Immature natural killer cell (primary cell): ENCODE data around the gene BPNT1. TPM values are rescaled to one million over a fixed set of nuclear protein-coding genes. Genes with fewer than 3 reads are reported as not detected.
"Not testable (repeated sequence)": the region's sequence is repeated elsewhere in the genome, so short reads cannot be mapped to it uniquely, and the experiment has no call there.

Source experiments
- DNase-seq, 3 donors: peaks; one replicate each; pipeline ENCODE4 v3.0.0; 2022; ENCODE audit warnings: mixed read lengths in 1 of 3
- H3K27ac Mint-ChIP-seq, 6 donors: one replicate each; pipeline ENCODE4 v1.8.0; 2020; ENCODE audit warnings: mixed read lengths in 6 of 6, mild to moderate bottlenecking in 5 of 6, inconsistent platforms in 4 of 6, moderate library complexity in 3 of 6
- H3K27me3 Mint-ChIP-seq, 3 donors: one replicate each; pipeline ENCODE4 v1.8.0; 2020 to 2021; ENCODE audit warnings: low read depth in 3 of 3, mild to moderate bottlenecking in 3 of 3, mixed read lengths in 3 of 3, moderate library complexity in 3 of 3, inconsistent platforms in 1 of 3
- H3K36me3 Mint-ChIP-seq, 3 donors: one replicate each; pipeline ENCODE4 v1.8.0; 2020; ENCODE audit warnings: mixed read lengths in 3 of 3, inconsistent platforms in 2 of 3, mild to moderate bottlenecking in 2 of 3
- H3K4me1 Mint-ChIP-seq, 2 donors: one replicate each; pipeline ENCODE4 v1.8.0; 2020; ENCODE audit warnings: inconsistent platforms in 2 of 2, mild to moderate bottlenecking in 2 of 2, mixed read lengths in 2 of 2, moderate library complexity in 1 of 2
- H3K4me3 Mint-ChIP-seq, 5 donors: one replicate each; pipeline ENCODE4 v1.8.0; 2020; ENCODE audit warnings: mild to moderate bottlenecking in 5 of 5, mixed read lengths in 5 of 5, inconsistent platforms in 3 of 5, moderate library complexity in 3 of 5
- H3K9me3 Mint-ChIP-seq, 6 donors: one replicate each; pipeline ENCODE4 v1.8.0; 2020; ENCODE audit warnings: mild to moderate bottlenecking in 6 of 6, mixed read lengths in 6 of 6, inconsistent platforms in 4 of 6, moderate library complexity in 3 of 6
- polyA plus RNA-seq, 3 donors: library from polyadenylated mRNA; unstranded; fragments of 300-500 nt; fragmentation: Illumina TruSeq; gene quantifications; one replicate each; pipeline ENCODE4 v1.2.3, GENCODE V29; 2021

BPNT1 gene, protein sequence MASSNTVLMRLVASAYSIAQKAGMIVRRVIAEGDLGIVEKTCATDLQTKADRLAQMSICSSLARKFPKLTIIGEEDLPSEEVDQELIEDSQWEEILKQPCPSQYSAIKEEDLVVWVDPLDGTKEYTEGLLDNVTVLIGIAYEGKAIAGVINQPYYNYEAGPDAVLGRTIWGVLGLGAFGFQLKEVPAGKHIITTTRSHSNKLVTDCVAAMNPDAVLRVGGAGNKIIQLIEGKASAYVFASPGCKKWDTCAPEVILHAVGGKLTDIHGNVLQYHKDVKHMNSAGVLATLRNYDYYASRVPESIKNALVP
- 10 to 100 TPM; 13.9 to 19.0 (median 15.3) TPM for polyA plus RNA-seq

DNA sequence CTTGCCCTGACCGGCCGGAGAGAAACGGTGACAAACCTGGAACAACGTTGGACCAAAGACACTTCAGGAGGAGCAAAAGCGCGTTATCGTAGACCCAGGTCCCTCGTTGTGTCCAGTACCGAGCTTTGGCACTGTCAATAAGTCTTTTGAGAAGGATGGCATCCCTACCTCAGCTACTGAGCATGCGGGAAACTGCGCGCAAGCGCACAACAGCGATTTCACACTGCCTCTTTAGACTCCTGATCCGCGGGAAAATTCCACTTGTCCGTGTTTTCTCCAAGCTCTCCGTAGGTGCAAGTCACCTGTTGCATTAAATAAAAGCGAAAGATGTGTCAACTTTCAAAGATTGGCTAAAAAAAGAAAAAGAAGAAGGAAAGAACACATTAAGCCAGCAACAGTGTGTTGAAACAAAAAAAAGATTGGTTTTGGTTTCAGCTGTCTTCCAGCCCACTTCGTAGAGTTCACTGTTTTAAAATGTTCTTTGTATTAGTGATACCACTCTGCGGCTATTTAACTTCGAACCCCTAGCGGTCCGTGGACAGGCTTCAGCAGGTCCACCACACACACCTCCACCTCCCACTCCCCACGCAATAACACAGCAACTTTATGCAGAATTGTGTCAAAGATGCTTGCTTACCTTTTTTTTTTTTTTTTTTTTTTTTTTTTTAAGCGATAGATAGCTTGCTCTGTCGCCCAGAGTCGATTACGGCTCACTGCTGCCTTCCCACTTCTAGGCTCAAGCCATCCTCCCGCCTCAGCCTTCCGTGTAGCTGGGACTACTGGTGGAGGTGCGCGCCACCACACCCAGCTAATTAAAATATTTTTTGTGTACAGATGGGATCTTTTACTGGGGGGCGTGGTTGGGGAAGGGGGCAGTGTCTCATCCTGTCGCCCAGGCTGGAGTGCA lies at the start of gene BPNT1:
BPNT1 (minus strand) TSS at position 139 of the 907 bp plus-strand sequence. CDS start 9,942 bp downstream, outside the sequence.
- Mint-ChIP-seq H3K36me3 (no peaks in the 10 kb centered on the region), H3K27ac (peak within 1 kb of the TSS; percentile 78 to 96 (median 90)), H3K4me3 (peak within 1 kb of the TSS; percentile 90 to 98 (median 96)), H3K27me3 (peaks cover 6 to 11% (median 9%) of the 10 kb centered on the region in 3 donors), H3K9me3 (no peaks in the 10 kb centered on the region), H3K4me1 (peaks cover 26 to 31% of the 10 kb centered on the region in 2 donors)
- peak; percentile 97 for DNase-seq

GRCh38 chr1:220137019-220137786 lies 47.6 kb upstream of the BPNT1 start:
- DNase-seq, result peak; percentile 34 to 40 (median 40)
- Mint-ChIP-seq H3K9me3 (no peaks in the 10 kb centered on the region), H3K4me1 (peaks cover 14 to 24% of the 10 kb centered on the region in 2 donors), H3K27me3 (no peaks in the 10 kb centered on the region), H3K36me3 (peaks cover 37 to 49% (median 41%) of the 10 kb centered on the region in 3 donors), H3K4me3 (peak overlapping the region; percentile 41 to 64 (median 60)), H3K27ac (peak overlapping the region; percentile 65 to 93 (median 81))

DNA sequence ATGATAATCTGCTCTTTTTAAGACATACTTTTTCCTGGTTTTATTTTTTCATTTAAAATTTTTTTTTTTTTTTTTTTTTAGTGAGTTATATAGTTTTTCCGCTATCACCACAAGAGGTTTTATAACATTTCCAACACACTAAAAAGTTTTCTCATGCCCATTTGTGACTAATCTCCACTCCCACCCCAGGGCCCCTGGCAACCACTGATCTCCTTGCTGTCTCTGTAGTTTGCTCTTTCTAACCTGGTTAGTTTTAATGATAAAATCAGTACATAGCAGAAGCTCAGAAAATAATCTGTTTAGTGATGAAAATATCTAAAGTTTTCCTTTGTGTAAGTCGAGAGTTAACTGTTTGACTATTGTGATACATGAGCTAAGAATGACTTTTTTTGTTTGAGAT lies 46.2 kb upstream of the BPNT1 start:
- H3K4me3 Mint-ChIP-seq, result peak overlapping the region in 1 of 5 donors; percentile 20
- no peak for DNase-seq
- H3K4me1 Mint-ChIP-seq, result peaks cover 14 to 27% of the 10 kb centered on the region in 2 donors
- peak overlapping the region in 2 of 6 donors; percentile 57 to 83 for H3K27ac Mint-ChIP-seq
- peaks cover 30 to 47% (median 32%) of the 10 kb centered on the region in 3 donors for H3K36me3 Mint-ChIP-seq
- H3K9me3 Mint-ChIP-seq, result no peaks in the 10 kb centered on the region
- H3K27me3 Mint-ChIP-seq, result no peaks in the 10 kb centered on the region

- DNase-seq, result no peak
- no peak overlapping the region for H3K27ac Mint-ChIP-seq
- peaks cover 29 to 58% (median 31%) of the 10 kb centered on the region in 3 donors for H3K36me3 Mint-ChIP-seq
- no peak overlapping the region for H3K4me3 Mint-ChIP-seq
- no peaks in the 10 kb centered on the region for H3K27me3 Mint-ChIP-seq
- peaks cover 0 to 12% of the 10 kb centered on the region in 2 donors for H3K4me1 Mint-ChIP-seq
- H3K9me3 Mint-ChIP-seq, result no peaks in the 10 kb centered on the region
Observed at GRCh38 chr1:220129479-220130210, 40.1 kb upstream of the BPNT1 start.

- no peak overlapping the region for H3K4me3 Mint-ChIP-seq
- peaks cover 12 to 39% (median 21%) of the 10 kb centered on the region in 3 donors for H3K36me3 Mint-ChIP-seq
- H3K4me1 Mint-ChIP-seq, result peaks cover 0 to 2% of the 10 kb centered on the region in 2 donors
- no peak for DNase-seq
- H3K27ac Mint-ChIP-seq, result peak overlapping the region in 2 of 6 donors; percentile 0 to 15
- no peaks in the 10 kb centered on the region for H3K9me3 Mint-ChIP-seq
- H3K27me3 Mint-ChIP-seq, result no peaks in the 10 kb centered on the region
Observed at GRCh38 chr1:220127076-220127475, 37.5 kb upstream of the BPNT1 start.

GRCh38 chr1:220124542-220124941 lies 35.0 kb upstream of the BPNT1 start:
- Mint-ChIP-seq H3K4me3 (no peak overlapping the region), H3K9me3 (no peaks in the 10 kb centered on the region), H3K27ac (peak overlapping the region in 2 of 6 donors; percentile 16 to 69), H3K27me3 (no peaks in the 10 kb centered on the region), H3K36me3 (peaks cover 3 to 27% (median 8%) of the 10 kb centered on the region in 3 donors), H3K4me1 (no peaks in the 10 kb centered on the region)
- DNase-seq, result no peak

DNA sequence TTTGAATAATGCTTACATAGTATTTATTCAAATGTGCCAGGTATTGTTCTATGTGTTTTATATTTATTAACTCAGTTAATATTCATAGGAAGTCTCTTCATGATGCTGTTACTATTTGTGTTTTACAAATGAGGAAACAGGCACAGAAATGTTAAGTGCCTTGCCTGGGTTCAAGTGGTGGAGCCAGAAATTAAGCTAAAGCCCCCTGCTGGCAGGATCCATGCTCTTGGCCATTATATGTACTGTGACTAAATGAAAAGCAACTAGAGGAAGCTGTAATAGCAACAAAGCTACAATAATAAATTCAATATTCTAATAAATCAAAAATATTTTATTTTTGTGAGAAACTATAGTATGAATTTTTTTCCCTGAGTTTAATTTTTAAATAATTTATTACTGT lies 34.3 kb upstream of the BPNT1 start:
- H3K27ac Mint-ChIP-seq, result peak overlapping the region in 1 of 6 donors; percentile 16
- H3K4me3 Mint-ChIP-seq, result no peak overlapping the region
- no peaks in the 10 kb centered on the region for H3K27me3 Mint-ChIP-seq
- H3K9me3 Mint-ChIP-seq, result no peaks in the 10 kb centered on the region
- peaks cover 0 to 25% (median 5%) of the 10 kb centered on the region in 3 donors for H3K36me3 Mint-ChIP-seq
- no peaks in the 10 kb centered on the region for H3K4me1 Mint-ChIP-seq
- no peak for DNase-seq

DNA sequence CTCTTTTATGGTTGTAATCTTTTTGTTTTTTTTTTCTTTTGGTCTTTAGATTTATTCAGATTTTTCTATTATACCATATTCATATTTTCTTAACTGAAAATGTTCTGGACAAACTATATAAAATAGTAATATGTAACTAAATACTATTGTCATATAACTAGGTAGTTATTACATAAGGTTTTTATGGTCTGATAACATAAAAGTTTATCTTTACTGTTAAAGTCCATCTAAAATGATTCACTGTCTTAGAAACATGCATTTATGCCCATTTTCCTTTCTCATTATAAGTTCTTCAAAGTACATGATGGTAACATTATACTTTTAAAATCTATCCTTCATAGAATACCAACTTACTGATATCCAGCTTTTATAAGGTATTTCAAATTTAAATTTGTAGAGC lies 33.5 kb upstream of the BPNT1 start:
- no peak for DNase-seq
- H3K27me3 Mint-ChIP-seq, result no peaks in the 10 kb centered on the region
- no peak overlapping the region for H3K4me3 Mint-ChIP-seq
- H3K9me3 Mint-ChIP-seq, result no peaks in the 10 kb centered on the region
- H3K36me3 Mint-ChIP-seq, result peaks cover 0 to 19% (median 7%) of the 10 kb centered on the region in 3 donors
- H3K4me1 Mint-ChIP-seq, result no peaks in the 10 kb centered on the region
- no peak overlapping the region for H3K27ac Mint-ChIP-seq

DNA sequence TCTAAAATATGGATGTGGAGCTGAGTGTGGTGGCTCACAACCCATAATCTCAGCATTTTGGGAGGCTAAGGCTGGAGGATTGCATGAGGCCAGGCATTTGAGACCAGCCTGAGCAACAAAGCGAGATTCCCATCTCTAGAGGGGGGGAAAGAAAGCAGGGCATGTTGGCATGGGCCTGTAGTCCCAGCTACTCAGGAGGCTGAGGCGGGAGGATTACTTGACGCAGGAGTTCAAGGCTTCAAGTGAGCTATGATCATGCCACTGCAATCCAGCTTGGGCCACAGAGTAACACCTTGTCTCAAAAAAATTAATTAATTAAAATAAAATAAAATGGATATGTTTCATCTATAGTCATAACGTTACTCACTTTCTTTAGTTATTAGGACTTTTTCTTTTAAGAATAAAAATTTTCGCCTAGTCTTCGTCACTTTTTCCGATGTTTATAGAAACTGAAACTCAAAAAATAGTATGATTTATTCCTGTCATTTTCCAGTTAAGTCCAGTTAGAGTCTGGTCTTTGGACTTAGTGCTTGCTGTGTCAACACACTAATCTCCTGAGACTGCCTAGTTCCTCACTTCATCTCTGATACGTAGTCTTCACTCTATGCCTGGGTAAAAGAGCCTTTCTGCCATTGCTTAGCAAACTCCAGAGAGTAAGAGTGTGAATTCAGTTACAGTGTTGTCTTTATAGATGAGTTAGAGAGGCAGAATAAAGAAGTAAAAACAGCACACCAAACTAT lies 32.4 kb upstream of the BPNT1 start:
- Mint-ChIP-seq H3K4me1 (no peaks in the 10 kb centered on the region), H3K27ac (no peak overlapping the region), H3K4me3 (no peak overlapping the region), H3K36me3 (peaks cover 0 to 11% (median 7%) of the 10 kb centered on the region in 3 donors), H3K27me3 (no peaks in the 10 kb centered on the region), H3K9me3 (no peaks in the 10 kb centered on the region)
- no peak for DNase-seq

- Mint-ChIP-seq H3K36me3 (peaks cover 4 to 9% (median 9%) of the 10 kb centered on the region in 3 donors), H3K9me3 (no peaks in the 10 kb centered on the region), H3K27ac (no peak overlapping the region), H3K4me1 (peaks cover 0 to 2% of the 10 kb centered on the region in 2 donors), H3K27me3 (no peaks in the 10 kb centered on the region), H3K4me3 (no peak overlapping the region)
- DNase-seq, result no peak
Observed at GRCh38 chr1:220119043-220119512, 29.5 kb upstream of the BPNT1 start.

DNA sequence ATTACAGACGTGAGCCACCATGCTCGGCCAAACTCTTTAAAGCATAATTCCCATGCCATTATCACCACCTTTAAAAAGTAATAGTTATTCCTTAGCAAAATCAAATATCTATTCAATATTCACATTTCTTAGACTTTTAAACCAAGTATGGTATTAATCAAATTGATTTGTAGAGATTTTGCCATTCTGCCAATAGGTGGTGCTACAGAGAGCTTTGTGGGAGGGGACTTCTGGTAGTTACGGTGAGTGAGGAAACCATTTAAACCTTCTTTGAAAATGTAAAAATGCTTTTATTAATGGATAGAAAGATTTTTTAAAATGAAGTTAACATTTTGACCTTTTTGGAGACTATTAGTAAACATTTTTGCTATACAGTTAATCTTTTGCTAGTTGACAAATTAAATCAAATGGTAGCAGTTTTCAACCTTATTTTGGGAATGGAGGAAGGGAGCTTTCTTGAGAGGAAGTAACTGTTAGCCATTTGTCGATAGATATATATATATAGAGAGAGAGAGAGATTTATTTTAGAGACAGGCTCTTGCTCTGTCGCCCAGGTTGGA lies 23.6 kb upstream of the BPNT1 start:
- peaks cover 0 to 2% (median 0%) of the 10 kb centered on the region in 3 donors for H3K27me3 Mint-ChIP-seq
- no peaks in the 10 kb centered on the region for H3K9me3 Mint-ChIP-seq
- H3K4me1 Mint-ChIP-seq, result peaks cover 6 to 13% of the 10 kb centered on the region in 2 donors
- H3K36me3 Mint-ChIP-seq, result peaks cover 17 to 28% (median 17%) of the 10 kb centered on the region in 3 donors
- peak overlapping the region in 5 of 6 donors; percentile 2 to 66 (median 15) for H3K27ac Mint-ChIP-seq
- peak overlapping the region; percentile 28 to 63 (median 51) for H3K4me3 Mint-ChIP-seq
- peak; percentile 26 to 43 (median 41) for DNase-seq

- not testable (repeated sequence) for H3K9me3 Mint-ChIP-seq, DNase-seq, H3K27ac Mint-ChIP-seq, H3K27me3 Mint-ChIP-seq, H3K4me3 Mint-ChIP-seq
- H3K36me3 Mint-ChIP-seq, result peaks cover 17 to 31% (median 20%) of the 10 kb centered on the region in 3 donors
- peaks cover 6 to 13% of the 10 kb centered on the region in 2 donors for H3K4me1 Mint-ChIP-seq
Observed at GRCh38 chr1:220112600-220112999, 23.0 kb upstream of the BPNT1 start.
